ENCODE data around the gene ZFP36L1.

The ZFP36L1 gene

GRCh38 chr14:68759937-68760336, 32.9 kb downstream of the ZFP36L1 start:
- DNase-seq (ENCODE audit: low spot score): no peak
- no peak for TF ChIP-seq CTCF (IDR thresholded peaks at IDR 0.05; ENCODE audit: poor library complexity, severe bottlenecking)
- no peak for ATAC-seq (ENCODE audit: low read depth)
- H3K27me3 ChIP-seq (ENCODE audit: insufficient read depth, poor library complexity, severe bottlenecking): no peaks in the 10 kb centered on the region
- H3K4me1 ChIP-seq (ENCODE audit: insufficient read depth, poor library complexity, severe bottlenecking): no peaks in the 10 kb centered on the region
- no peaks in the 10 kb centered on the region for H3K9me3 ChIP-seq (ENCODE audit: severe bottlenecking)
- no peak overlapping the region for H3K4me3 ChIP-seq (ENCODE audit: severe bottlenecking)
- no peak overlapping the region for H3K27ac ChIP-seq (ENCODE audit: poor library complexity, severe bottlenecking)
- H3K36me3 ChIP-seq (ENCODE audit: low read depth): no peaks in the 10 kb centered on the region

- Histone ChIP-seq H3K36me3 (ENCODE audit: low read depth) (no peaks in the 10 kb centered on the region), H3K9me3 (ENCODE audit: severe bottlenecking) (no peaks in the 10 kb centered on the region), H3K27ac (ENCODE audit: poor library complexity, severe bottlenecking) (no peak overlapping the region), H3K4me3 (ENCODE audit: severe bottlenecking) (no peak overlapping the region), H3K4me1 (ENCODE audit: insufficient read depth, poor library complexity, severe bottlenecking) (no peaks in the 10 kb centered on the region), H3K27me3 (ENCODE audit: insufficient read depth, poor library complexity, severe bottlenecking) (no peaks in the 10 kb centered on the region)
- TF ChIP-seq CTCF (IDR thresholded peaks at IDR 0.05; ENCODE audit: poor library complexity, severe bottlenecking): no peak
- ATAC-seq (ENCODE audit: low read depth) (no peak), DNase-seq (ENCODE audit: low spot score) (no peak)
Measured at GRCh38 chr14:68759017-68759560, 33.8 kb downstream of the ZFP36L1 start.

- Histone ChIP-seq H3K9me3 (ENCODE audit: severe bottlenecking) (no peaks in the 10 kb centered on the region), H3K36me3 (ENCODE audit: low read depth) (no peaks in the 10 kb centered on the region), H3K27me3 (ENCODE audit: insufficient read depth, poor library complexity, severe bottlenecking) (no peaks in the 10 kb centered on the region), H3K27ac (ENCODE audit: poor library complexity, severe bottlenecking) (no peak overlapping the region), H3K4me3 (ENCODE audit: severe bottlenecking) (no peak overlapping the region), H3K4me1 (ENCODE audit: insufficient read depth, poor library complexity, severe bottlenecking) (no peaks in the 10 kb centered on the region)
- no peak for TF ChIP-seq CTCF (IDR thresholded peaks at IDR 0.05; ENCODE audit: poor library complexity, severe bottlenecking)
- DNase-seq (ENCODE audit: low spot score) (no peak), ATAC-seq (ENCODE audit: low read depth) (no peak)
Measured at GRCh38 chr14:68758301-68758700, 34.6 kb downstream of the ZFP36L1 start.

- Histone ChIP-seq H3K36me3 (ENCODE audit: low read depth) (no peaks in the 10 kb centered on the region), H3K4me3 (ENCODE audit: severe bottlenecking) (no peak overlapping the region), H3K27ac (ENCODE audit: poor library complexity, severe bottlenecking) (no peak overlapping the region), H3K9me3 (ENCODE audit: severe bottlenecking) (no peaks in the 10 kb centered on the region), H3K4me1 (ENCODE audit: insufficient read depth, poor library complexity, severe bottlenecking) (no peaks in the 10 kb centered on the region), H3K27me3 (ENCODE audit: insufficient read depth, poor library complexity, severe bottlenecking) (no peaks in the 10 kb centered on the region)
- ATAC-seq (ENCODE audit: low read depth) (no peak), DNase-seq (ENCODE audit: low spot score) (no peak)
- TF ChIP-seq CTCF (IDR thresholded peaks at IDR 0.05; ENCODE audit: poor library complexity, severe bottlenecking): no peak
Measured at GRCh38 chr14:68757618-68758081, 35.2 kb downstream of the ZFP36L1 start.

GRCh38 chr14:68756734-68757133, 36.1 kb downstream of the ZFP36L1 start:
- DNase-seq (ENCODE audit: low spot score): no peak
- TF ChIP-seq CTCF (IDR thresholded peaks at IDR 0.05; ENCODE audit: poor library complexity, severe bottlenecking): no peak
- H3K36me3 ChIP-seq (ENCODE audit: low read depth): no peaks in the 10 kb centered on the region
- H3K27me3 ChIP-seq (ENCODE audit: insufficient read depth, poor library complexity, severe bottlenecking): no peaks in the 10 kb centered on the region
- H3K27ac ChIP-seq (ENCODE audit: poor library complexity, severe bottlenecking): no peak overlapping the region
- H3K4me1 ChIP-seq (ENCODE audit: insufficient read depth, poor library complexity, severe bottlenecking): no peaks in the 10 kb centered on the region
- no peaks in the 10 kb centered on the region for H3K9me3 ChIP-seq (ENCODE audit: severe bottlenecking)
- no peak overlapping the region for H3K4me3 ChIP-seq (ENCODE audit: severe bottlenecking)
- ATAC-seq (ENCODE audit: low read depth): no peak

Data from RWPE2 (cell line).